AG09309 (cell line): ENCODE data around the gene GOLGA2.

Source experiments
- DNase-seq: peaks from one replicate; pipeline ENCODE4 v3.0.0-alpha.2; 2010; ENCODE audit warnings: low read depth
- H3K4me3 ChIP-seq: 2 replicates; pipeline ENCODE4 v1.5.1; 2011; ENCODE audit warnings: mild to moderate bottlenecking, low read depth, low read length, moderate library complexity; ENCODE audit not compliant: control insufficient read depth
- TF ChIP-seq, protein P1 (sequence below): IDR thresholded peaks from 2 replicates; pipeline ENCODE4 v1.5.1; 2011; ENCODE audit warnings: mild to moderate bottlenecking, low read depth, low read length, inconsistent platforms; ENCODE audit not compliant: insufficient read depth, control insufficient read depth; ENCODE audit errors: missing control alignments

Gene GOLGA2

GRCh38 chr9:128275198-128276007 lies at the start of gene GOLGA2:
Gene GOLGA2, minus strand, starts transcription at chr9:128276007. Its CDS starts 31 bp downstream, at chr9:128275976.
- DNase-seq = no peak
- peak within 1 kb of the TSS; percentile 76 for H3K4me3 ChIP-seq
- TF ChIP-seq, protein P1, sequence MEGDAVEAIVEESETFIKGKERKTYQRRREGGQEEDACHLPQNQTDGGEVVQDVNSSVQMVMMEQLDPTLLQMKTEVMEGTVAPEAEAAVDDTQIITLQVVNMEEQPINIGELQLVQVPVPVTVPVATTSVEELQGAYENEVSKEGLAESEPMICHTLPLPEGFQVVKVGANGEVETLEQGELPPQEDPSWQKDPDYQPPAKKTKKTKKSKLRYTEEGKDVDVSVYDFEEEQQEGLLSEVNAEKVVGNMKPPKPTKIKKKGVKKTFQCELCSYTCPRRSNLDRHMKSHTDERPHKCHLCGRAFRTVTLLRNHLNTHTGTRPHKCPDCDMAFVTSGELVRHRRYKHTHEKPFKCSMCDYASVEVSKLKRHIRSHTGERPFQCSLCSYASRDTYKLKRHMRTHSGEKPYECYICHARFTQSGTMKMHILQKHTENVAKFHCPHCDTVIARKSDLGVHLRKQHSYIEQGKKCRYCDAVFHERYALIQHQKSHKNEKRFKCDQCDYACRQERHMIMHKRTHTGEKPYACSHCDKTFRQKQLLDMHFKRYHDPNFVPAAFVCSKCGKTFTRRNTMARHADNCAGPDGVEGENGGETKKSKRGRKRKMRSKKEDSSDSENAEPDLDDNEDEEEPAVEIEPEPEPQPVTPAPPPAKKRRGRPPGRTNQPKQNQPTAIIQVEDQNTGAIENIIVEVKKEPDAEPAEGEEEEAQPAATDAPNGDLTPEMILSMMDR = no peak

DNA sequence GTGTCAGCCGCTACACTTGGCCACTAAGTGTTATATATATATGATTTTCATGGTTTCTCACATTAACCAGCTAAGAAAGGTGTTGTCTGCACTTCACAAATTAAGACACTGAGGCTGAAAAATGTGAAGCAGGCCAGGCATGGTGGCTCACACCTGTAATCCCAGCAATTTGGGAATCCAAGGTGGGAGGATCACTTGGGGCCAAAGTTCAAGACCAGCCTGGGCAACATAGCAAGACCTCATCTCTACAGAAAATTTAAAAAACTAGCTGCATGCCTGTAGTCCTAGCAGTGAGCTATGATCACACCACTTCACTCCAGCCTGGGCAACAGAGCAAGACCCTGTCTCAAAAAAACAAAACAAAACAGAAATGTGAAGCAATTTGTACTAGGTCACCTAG lies 48.6 kb upstream of the GOLGA2 start:
- no peak overlapping the region for H3K4me3 ChIP-seq
- DNase-seq = no peak
- TF ChIP-seq, protein P1 = no peak

GRCh38 chr9:128323791-128324190 lies 48.0 kb upstream of the GOLGA2 start:
- peak overlapping the region; percentile 92 for H3K4me3 ChIP-seq
- DNase-seq = no peak
- TF ChIP-seq, protein P1 = no peak

GRCh38 chr9:128323212-128323730 lies 47.5 kb upstream of the GOLGA2 start:
- DNase-seq = no peak
- TF ChIP-seq, protein P1 = no peak
- peak overlapping the region; percentile 92 for H3K4me3 ChIP-seq

- DNase-seq = peak; percentile 67
- H3K4me3 ChIP-seq = peak within 1 kb of the TSS; percentile 92
Measured at GRCh38 chr9:128322404-128323211, 46.8 kb upstream of the GOLGA2 start, which contains the start of the genes COQ4 and TRUB2. Gene COQ4, plus strand, starts transcription at chr9:128322839. Its CDS starts 20 bp downstream, at chr9:128322859. Gene TRUB2, minus strand, starts transcription at chr9:128322447. Its CDS starts 39 bp downstream, at chr9:128322408.

More at GRCh38 chr9:128322404-128323211, 46.8 kb upstream of the GOLGA2 start, which contains the start of the genes COQ4 and TRUB2:
- TF ChIP-seq, protein P1 = peak; percentile 11
